Activated CD4-positive, CD25-positive, alpha-beta regulatory T cell (primary cell): ENCODE results near the gene VWA2.

Source experiments
- DNase-seq, 4 experiments: peaks; one replicate each; lab custom pipeline; 2025; lab: John Stamatoyannopoulos, UW

Gene VWA2

DNA sequence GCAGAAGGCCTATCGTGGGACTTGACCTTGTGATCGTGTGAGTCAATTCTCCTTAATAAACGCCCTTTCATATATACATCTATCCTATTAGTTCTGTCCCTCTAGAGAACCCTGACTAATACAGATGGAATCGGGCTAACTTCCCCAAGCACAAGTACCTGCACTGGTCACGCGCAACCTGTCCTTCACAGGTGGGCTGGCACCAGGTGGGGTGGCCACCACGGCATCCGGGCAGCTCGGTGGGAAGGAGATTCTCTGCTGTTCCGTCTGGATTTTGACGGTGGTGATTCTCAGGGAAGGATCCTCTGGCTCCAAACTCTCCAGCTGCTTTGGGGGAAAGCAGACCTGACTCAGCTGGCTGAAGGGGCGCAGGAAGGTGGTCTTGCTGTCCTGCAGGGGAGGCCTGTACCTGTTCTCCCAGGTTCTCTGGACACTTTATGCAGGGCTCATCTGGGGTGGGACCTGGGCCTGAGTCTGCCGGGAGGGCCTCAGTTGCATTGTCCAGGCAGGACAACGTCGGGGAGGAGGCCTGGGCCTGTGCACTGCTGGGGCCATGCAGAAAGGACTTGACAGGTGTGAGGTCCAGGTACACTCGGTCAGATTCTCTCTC, 61.1 kb downstream of the VWA2 start:
- DNase-seq = no peak

DNA sequence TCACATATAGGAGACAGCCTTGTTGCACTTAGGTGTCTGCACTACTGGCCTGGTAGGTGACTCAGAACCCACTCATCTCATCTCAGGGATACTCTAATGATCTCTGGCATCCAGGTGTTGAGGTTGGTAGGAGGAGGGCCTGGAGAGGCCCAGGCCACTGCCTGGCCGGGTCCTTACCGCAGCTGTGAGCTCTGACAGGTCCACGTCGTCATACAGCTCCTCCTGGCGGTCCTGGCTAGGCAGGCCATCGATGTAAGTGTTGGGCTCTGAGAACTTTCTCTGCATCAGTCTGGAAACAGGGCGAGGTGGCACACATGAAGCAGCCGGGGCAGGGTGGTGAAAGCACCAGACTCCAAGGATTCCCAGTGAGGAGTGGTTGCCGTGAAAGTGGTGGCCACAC, 62.1 kb downstream of the VWA2 start:
- no peak for DNase-seq

DNA sequence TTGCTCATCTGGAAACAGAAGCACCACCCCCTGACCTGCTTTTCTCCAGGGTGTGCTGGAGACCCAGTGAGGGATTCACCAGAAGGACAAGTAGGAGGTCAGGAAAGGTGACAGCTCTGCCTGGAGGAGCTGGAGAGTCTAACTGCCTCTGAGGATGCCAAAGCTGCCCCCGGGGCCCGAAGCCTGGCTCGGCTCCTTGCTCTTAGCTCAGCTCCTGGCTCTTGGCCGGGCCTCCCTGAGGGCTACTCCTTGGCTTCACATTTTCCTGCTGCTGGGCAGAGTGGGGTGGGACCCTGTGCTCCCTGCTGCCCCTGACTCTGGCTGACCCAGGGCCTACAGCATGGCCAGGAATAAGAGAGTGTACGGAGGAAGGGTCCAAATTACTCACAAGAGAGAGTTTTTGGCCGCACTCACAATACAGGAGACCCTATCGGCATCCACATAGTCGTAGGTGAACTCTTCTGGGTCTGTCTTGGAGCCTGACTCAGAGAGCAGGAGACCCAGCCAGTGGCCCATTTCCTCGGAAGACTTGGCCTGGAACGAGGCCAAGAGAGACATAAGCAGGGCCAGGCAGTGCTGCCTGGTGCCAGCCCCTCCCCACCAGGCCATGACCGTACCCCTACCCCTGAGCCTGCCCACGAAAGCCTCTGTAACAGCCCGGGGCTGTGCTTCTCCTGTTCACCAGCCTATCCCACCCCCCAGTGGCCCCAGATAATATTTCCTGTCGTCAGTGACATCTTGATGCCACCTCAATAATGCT, 63.1 kb downstream of the VWA2 start:
- no peak for DNase-seq

GRCh38 chr10:114303556-114303955, 64.5 kb downstream of the VWA2 start:
- no peak for DNase-seq

- DNase-seq = peak; percentile 15 to 52 (median 24)
Measured at GRCh38 chr10:114304017-114304570, 65.0 kb downstream of the VWA2 start.

GRCh38 chr10:114304571-114305421, 65.7 kb downstream of the VWA2 start:
- DNase-seq = peak; percentile 14 to 66 (median 28)

- DNase-seq = no peak
Measured at GRCh38 chr10:114305521-114305925, 66.5 kb downstream of the VWA2 start.

DNA sequence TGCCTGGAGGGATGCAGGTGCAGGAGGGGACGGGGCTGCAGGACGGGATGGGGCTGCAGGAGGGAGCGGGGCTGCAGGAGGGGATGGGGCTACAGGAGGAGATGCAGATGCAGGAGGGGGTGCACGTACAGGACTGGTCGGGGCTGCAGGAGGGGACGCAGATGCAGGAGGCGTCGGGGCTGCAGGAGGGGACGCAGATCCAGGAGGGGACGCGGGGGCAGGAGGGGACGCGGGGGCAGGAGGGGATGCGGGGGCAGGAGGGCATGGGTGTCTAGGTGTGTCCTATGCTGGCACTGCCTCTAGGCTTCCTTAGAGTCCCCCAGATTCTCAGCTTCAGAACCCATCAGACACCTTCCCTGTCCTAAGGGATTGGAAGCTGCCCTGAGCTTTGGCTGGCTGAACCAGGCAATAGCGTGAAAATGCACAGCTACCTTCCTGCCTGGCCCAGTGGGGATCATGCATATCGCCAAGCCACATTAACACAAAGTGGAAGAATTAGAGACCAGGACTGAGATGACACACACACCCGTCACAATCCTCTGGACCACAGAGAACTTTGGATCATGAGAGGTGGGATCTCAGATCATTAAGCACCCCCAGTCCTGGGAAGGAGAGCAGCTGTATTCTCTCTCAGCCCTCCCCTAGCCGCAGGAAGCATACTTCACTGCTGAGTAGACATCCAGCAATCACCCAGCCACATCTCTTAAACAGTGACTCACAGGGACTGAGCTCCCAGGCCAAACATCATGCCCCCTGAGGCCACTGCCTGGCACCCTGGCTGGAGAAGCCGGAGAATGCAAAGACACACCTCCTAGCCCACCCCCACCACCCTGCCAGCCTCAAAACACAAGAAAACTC, 67.3 kb downstream of the VWA2 start:
- no peak for DNase-seq

DNA sequence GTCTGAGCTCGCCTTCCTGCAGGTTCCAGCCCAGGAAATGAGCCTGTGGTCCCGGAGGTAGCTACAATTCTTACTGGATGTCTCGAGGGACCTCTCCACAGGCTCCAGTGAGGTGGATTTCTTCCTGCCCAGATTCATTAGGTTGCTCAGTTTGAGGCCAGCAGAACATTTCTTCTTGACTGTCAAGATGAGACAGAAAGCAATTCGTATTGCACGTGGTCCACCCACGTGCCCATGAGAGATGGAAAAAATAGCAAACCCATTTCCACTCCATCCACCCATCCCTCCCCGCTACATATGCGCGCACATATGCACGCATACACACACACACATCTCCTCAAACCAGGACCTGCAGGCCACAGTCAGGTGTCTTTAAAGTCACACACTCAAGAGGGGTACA, 68.7 kb downstream of the VWA2 start:
- no peak for DNase-seq

DNA sequence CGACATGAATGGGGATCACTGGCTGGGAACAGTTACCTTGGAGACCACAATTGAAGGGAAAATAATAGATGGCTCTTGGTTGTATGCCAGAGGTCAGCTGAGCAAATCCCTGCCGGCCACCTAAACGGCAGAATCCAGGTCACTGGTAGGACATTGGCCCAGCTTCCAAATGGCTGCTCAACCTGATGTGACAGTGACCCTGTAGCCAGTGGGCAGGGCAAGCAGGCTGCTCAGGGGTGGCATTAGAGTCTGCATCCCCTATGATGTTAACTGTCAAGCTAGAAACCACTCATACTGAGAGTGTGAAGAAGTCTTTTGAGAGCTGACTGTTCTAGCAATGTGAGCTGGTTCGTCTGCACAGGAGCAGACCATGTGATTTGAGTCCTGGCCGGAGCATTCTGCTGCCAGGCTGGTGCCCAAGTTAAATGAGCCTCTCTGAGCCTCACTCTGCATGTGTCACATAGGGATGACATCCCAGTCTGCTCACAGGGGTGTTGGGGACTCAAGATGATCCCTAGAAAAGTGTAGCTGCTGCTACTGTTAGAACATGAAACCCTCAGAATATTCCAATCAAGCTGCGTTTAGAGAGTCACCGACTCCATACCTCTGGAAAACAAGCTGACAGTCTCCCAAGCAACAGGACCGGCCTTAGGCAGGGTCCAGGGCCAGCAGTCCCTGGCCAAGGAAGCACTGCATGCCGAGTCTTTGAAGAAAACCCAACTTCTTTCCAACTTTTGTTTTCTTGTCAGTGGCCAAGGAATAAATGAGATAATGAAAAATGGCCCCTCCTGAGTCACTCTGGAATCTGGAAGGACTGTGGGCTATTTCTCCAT, 69.7 kb downstream of the VWA2 start:
- no peak for DNase-seq

GRCh38 chr10:114309364-114309651, 70.3 kb downstream of the VWA2 start:
- no peak for DNase-seq

GRCh38 chr10:114310346-114310745, 71.3 kb downstream of the VWA2 start:
- DNase-seq = no peak

DNA sequence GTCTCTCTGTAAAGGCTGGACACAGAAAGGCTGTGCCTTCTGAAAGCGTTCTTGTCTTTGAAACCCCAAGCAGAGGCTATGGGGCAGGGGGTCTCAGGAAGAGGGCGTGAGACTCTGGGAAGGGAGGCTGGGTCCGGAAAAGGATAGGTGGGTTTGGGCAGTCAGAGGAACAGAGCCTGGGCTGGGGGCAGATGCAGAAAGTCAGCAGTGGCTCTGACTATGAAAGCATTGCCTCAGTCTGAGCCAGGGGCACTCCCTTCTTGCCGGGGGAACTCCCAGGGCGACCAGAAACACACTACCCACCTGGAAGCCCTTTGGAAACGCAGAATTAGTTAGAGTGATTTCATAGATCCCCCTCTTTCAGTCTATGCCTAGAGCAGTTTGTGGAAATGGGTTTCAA, 72.0 kb downstream of the VWA2 start:
- no peak for DNase-seq

DNA sequence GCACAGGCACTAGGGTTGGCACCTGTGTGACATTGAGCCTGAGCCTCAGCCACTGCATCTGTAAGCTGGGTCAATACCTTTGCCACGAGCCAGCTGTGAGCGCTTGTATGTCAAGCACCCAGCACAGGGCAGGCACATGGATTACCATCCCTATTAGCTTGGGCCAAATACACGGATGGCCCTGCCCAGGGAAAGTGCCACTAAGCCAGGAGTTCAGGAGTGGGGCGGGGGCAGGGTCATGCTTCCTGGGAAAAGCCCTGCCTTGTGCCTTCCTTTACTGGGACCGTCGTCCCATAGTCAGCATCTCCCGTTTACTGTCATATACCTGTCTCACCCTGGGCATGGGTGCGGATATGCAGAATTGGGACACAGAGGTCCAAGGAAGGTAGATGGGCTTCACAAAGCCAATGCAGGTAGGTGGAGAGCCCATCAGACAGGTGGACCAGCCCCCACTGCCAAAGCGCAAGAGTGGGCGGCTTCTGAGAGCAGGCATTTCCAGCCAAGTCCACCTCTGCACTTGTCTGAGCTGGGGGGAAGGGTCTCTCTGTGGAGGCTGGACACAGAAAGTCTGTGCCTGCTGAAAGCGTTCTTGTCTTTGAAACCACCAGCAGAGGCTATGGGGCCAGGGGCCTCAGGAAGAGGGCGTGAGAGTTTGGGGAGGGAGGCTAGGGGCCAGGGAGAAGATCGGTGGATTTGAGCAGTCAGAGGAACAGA, 72.6 kb downstream of the VWA2 start:
- DNase-seq = no peak

DNA sequence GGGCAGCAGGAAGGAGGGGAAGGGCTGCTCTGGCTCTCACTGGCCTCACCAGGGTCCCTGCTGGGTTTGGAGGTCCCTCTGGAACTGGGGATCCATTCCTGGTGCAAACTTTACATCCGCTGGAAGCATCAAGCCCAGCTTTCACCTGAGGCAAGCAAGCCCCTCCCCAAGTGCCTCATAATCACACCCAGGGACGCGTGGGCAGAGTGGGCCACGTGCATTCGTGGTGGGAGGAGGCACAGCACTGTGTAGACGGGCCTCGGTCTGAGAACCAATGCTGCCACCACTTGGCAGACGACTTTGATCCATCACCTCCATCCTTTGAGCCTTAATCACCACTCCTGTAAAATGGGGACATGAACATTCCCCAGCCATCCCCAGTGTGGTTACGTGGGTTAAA, 74.1 kb downstream of the VWA2 start:
- no peak for DNase-seq

DNA sequence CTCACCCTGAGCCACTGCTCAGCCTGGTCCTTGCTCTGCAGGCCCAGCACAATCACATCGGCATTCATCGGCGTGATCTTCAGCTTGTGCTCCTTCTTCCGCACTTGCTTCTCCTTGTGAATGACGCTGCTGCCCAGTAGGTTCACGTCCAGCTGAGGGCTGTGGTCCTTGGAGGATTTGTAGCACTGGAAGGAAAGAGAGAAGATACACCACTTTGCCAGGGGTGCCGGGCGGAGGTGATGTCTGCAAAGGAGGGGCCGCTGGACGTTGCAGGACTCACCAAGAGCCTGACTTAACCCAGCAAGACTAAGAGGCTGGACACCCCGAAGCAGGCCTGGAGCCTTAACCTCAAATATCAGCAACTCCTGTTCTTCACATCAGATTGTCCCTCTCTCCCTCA, 74.8 kb downstream of the VWA2 start:
- no peak for DNase-seq

- DNase-seq = no peak
Measured at GRCh38 chr10:114315566-114316420, 76.7 kb downstream of the VWA2 start.

DNA sequence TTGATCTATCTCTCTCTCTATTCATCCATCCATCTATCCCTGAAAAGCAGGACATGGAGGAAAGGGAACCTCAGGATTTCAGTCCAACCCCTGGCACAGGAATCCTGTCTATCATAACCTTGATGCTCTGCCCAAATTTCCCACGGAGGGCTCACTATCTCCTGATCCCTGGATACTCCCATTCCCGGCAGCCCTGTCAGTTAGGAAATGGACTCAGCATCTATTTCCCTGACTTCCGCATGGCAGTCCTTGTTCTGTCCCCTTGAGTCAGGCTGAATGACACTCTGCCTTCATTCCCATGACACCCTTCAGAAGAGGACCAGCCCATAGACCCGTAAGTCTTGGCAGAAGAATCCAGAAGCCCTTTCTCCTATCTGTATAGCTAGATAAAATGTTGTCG, 77.7 kb downstream of the VWA2 start:
- DNase-seq = no peak
